Measurements from ENCODE around the gene ZFYVE9. TPM values are rescaled to one million over a fixed set of nuclear protein-coding genes. Genes with fewer than 3 reads are reported as not detected.

Gene ZFYVE9
- total and polyA plus RNA-seq, 2 of the 4 experiments (the other 2 are of a cell fraction), result 8.3 to 28.7 TPM

GRCh38 chr1:52393174-52393573, 251.3 kb downstream of the ZFYVE9 start:
- TF ChIP-seq, protein P1, sequence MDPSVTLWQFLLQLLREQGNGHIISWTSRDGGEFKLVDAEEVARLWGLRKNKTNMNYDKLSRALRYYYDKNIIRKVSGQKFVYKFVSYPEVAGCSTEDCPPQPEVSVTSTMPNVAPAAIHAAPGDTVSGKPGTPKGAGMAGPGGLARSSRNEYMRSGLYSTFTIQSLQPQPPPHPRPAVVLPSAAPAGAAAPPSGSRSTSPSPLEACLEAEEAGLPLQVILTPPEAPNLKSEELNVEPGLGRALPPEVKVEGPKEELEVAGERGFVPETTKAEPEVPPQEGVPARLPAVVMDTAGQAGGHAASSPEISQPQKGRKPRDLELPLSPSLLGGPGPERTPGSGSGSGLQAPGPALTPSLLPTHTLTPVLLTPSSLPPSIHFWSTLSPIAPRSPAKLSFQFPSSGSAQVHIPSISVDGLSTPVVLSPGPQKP (IDR thresholded peaks at IDR 0.05; ENCODE audit: borderline replicate concordance, low read depth, low read length), result no peak
- TF ChIP-seq RCOR1 (IDR thresholded peaks at IDR 0.05; ENCODE audit: insufficient replicate concordance, low read length) (no peak), USF2 (IDR thresholded peaks at IDR 0.05; ENCODE audit: low read depth, low read length) (no peak), CHD1 (IDR thresholded peaks at IDR 0.05; ENCODE audit: low read depth, low read length) (no peak)
- H2AK5ac ChIP-seq (ENCODE audit: low read depth, low read length), result no peak overlapping the region
- no peak overlapping the region for H3K4ac ChIP-seq (ENCODE audit: low read depth, low read length)
- ATAC-seq (ENCODE audit: low read depth) (no peak), DNase-seq (no peak)
- H2BK15ac ChIP-seq (ENCODE audit: low read depth, low read length), result no peak overlapping the region
- H3K27me3 ChIP-seq (ENCODE audit: control insufficient read depth, insufficient read depth, low read length), result no peaks in the 10 kb centered on the region
- no peak overlapping the region for H3K4me2 ChIP-seq (ENCODE audit: low read depth, low read length)
- POLR2A ChIA-PET (ENCODE audit: unreplicated experiment), result no interaction called here
- H3K9me3 ChIP-seq (ENCODE audit: control insufficient read depth, insufficient read depth, low read length), result no peaks in the 10 kb centered on the region
- no peak overlapping the region for H3K27ac ChIP-seq (ENCODE audit: insufficient read depth, low read length)
- H4K8ac ChIP-seq (ENCODE audit: low read depth in 2 of 2, low read length in 2 of 2), result no peak overlapping the region
- dilution Hi-C loops (cut with HindIII; ENCODE audit: low sequenced_read_pairs, unreplicated experiment) (no loop called here), in situ Hi-C loops (cut with MboI; ENCODE audit: low sequenced_read_pairs) (no loop called here), intact Hi-C loops (cut with micrococcal nuclease) (no loop called here)
- no TSS peak for BruUV-seq (replicated peaks)
- peak overlapping the region; percentile 65 for H2AK9ac ChIP-seq (replicated peaks; ENCODE audit: low read depth, low read length, poor library complexity)
- H3K18ac ChIP-seq (ENCODE audit: low read depth, low read length), result no peak overlapping the region
- peaks cover 11% of the 10 kb centered on the region for H3K36me3 ChIP-seq (ENCODE audit: control insufficient read depth, insufficient read depth, low read length)
- H3K56ac ChIP-seq (ENCODE audit: extremely low read depth, insufficient read depth, low read length), result no peak overlapping the region
- no peak overlapping the region for H3K23ac ChIP-seq (ENCODE audit: low read depth, low read length)
- H3K79me1 ChIP-seq (ENCODE audit: low read depth in 1 of 2, low read length in 2 of 2), result peaks cover 5 to 6% of the 10 kb centered on the region in 2 experiments; a peak in 1 of 4 replicates
- H4K20me1 ChIP-seq (ENCODE audit: insufficient read depth, low read length), result no peaks in the 10 kb centered on the region
- CTCF ChIA-PET, result no interaction called here
- H4K91ac ChIP-seq (ENCODE audit: insufficient read depth, low read depth, low read length), result no peak overlapping the region
- H3K9ac ChIP-seq (ENCODE audit: low read depth, low read length), result no peak overlapping the region
- no peaks in the 10 kb centered on the region for H3K4me1 ChIP-seq (ENCODE audit: control insufficient read depth, insufficient read depth, low read length)
- no peaks in the 10 kb centered on the region for H3K9me1 ChIP-seq (ENCODE audit: insufficient read depth, low read length)
- no peak overlapping the region for H2BK5ac ChIP-seq (ENCODE audit: low read depth, low read length, poor library complexity, severe bottlenecking)
- H4K5ac ChIP-seq (ENCODE audit: low read depth, low read length), result no peak overlapping the region
- H3K4me3 ChIP-seq (ENCODE audit: insufficient read depth, low read depth, low read length), result no peak overlapping the region
- H2AFZ ChIP-seq (replicated peaks; ENCODE audit: low read length, poor library complexity), result no peak overlapping the region
- WGBS, 2 experiments (ENCODE audit: extremely low coverage in 2 of 2, insufficient read length in 1 of 2), result no CpG with 5 or more reads among the region's 5 CpGs
- H3K14ac ChIP-seq (replicated peaks; ENCODE audit: low read depth, low read length), result no peak overlapping the region
- H2BK20ac ChIP-seq (ENCODE audit: low read depth, low read length), result no peak overlapping the region
- no peak overlapping the region for H2BK120ac ChIP-seq (ENCODE audit: low read depth, low read length)

Other genes starting within 250 kb of the ZFYVE9 start
- 78.5 and 91.9 TPM in 2 replicates for gene RAB3B, start 151.4 kb upstream of the ZFYVE9 start, total RNA-seq (2012; rRNA removed)
- gene RAB3B, start 151.4 kb upstream of the ZFYVE9 start, polyA plus RNA-seq (2012; rRNA removed), result 31.4 and 33.6 TPM in 2 replicates
- gene KTI12, start 108.3 kb upstream of the ZFYVE9 start, total RNA-seq (2012; rRNA removed), result 13.1 and 15.2 TPM in 2 replicates
- gene KTI12, start 108.3 kb upstream of the ZFYVE9 start, polyA plus RNA-seq (2012; rRNA removed), result 16.3 and 18.3 TPM in 2 replicates
- gene TXNDC12, start 86.9 kb upstream of the ZFYVE9 start, total RNA-seq (2012; rRNA removed), result 29.9 and 35.3 TPM in 2 replicates
- 22.0 and 24.4 TPM in 2 replicates for gene TXNDC12, start 86.9 kb upstream of the ZFYVE9 start, polyA plus RNA-seq (2012; rRNA removed)
- gene BTF3L4, start 85.8 kb upstream of the ZFYVE9 start, total RNA-seq (2012; rRNA removed), result 41.2 and 46.4 TPM in 2 replicates
- gene BTF3L4, start 85.8 kb upstream of the ZFYVE9 start, polyA plus RNA-seq (2012; rRNA removed), result 29.3 and 34.5 TPM in 2 replicates
- 15.6 and 17.2 TPM in 2 replicates for gene CC2D1B, start 224.1 kb downstream of the ZFYVE9 start, total RNA-seq (2012; rRNA removed)
- gene CC2D1B, start 224.1 kb downstream of the ZFYVE9 start, polyA plus RNA-seq (2012; rRNA removed), result 16.4 and 16.9 TPM in 2 replicates

Data from IMR-90 (cell line).